HG02588 (cell line): ENCODE results near the gene COMMD4.
A peak's percentile ranks its signal among the peaks of the same experiment; 100 is the strongest.
"Not testable (repeated sequence)": the region's sequence is repeated elsewhere in the genome, so short reads cannot be mapped to it uniquely, and the experiment has no call there.

Experiments
- ATAC-seq: cut with Tn5 transposase; IDR thresholded peaks from one replicate; pipeline ENCODE4 v1.9.1; 2021; ENCODE audit warnings: mild to moderate bottlenecking, moderate library complexity; ENCODE audit not compliant: unreplicated experiment

Gene COMMD4

GRCh38 chr15:75329571-75329970, 6.3 kb upstream of the COMMD4 start:
- ATAC-seq = no peak

GRCh38 chr15:75332093-75332492, 3.8 kb upstream of the COMMD4 start:
- ATAC-seq = not testable (repeated sequence)

DNA sequence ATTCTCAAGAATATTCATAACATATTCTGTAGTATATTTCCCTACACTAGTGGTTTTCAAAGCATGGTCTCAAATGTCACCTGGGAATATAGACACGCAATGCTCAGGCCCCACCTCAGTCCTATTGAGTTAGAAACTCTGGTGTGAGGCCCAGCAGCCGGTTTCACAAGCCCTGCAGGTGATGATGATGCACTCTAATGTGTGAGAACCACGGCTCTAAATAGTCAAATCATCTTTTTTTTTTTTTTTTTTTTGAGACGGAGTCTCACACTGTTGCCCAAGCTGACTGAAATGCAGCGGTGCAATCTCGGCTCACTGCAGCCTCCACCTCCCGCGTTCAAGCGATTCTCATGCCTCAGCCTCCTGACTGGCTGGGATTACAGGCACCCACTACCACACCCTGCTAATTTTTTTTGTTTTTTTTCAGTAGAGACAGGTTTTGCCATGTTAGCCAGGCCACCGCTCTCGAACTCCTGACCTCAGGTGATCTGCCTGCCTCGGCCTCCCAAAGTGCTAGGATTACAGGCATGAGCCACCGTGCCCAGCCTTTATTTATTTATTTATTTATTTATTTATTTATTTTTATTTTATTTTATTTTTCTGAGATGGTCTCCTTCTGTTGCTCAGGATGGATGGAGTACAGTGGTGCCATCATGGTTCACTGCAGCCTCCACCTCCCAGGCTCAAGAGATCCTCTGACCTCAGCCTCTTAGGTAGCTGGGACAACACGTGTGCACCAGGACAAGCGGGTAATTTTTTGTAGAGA, 2.0 kb upstream of the COMMD4 start:
- ATAC-seq = not testable (repeated sequence)

- ATAC-seq = no peak
Measured at GRCh38 chr15:75335313-75335704, 554 bp upstream of the COMMD4 start.

DNA sequence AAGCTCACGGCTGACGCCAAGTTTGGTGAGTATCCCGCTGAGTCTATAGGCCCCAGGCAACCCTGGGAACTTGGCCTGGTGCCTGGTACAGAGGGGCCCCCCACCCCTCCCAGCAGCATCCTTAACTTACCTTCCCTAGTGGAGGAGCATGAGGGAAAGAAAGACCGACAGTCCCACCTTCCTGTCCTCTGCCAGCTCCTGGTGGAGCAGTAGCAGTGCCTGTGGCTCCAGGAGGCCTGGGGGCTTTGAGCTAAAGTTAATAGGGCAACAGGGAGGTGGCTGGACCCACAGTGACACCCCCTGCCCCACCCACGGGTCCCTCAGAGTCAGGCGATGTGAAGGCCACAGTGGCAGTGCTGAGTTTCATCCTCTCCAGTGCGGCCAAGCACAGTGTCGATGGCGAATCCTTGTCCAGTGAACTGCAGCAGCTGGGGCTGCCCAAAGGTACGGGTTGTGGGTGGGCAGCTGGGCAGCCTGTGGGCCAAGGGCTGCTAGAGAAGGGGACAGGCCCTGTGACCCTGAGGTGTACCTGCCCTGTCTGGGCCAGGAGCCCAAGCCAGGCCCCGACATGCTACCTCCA, 2.9 kb downstream of the COMMD4 start:
- ATAC-seq = no peak

GRCh38 chr15:75339531-75340240, 3.8 kb downstream of the COMMD4 start:
- no peak for ATAC-seq

DNA sequence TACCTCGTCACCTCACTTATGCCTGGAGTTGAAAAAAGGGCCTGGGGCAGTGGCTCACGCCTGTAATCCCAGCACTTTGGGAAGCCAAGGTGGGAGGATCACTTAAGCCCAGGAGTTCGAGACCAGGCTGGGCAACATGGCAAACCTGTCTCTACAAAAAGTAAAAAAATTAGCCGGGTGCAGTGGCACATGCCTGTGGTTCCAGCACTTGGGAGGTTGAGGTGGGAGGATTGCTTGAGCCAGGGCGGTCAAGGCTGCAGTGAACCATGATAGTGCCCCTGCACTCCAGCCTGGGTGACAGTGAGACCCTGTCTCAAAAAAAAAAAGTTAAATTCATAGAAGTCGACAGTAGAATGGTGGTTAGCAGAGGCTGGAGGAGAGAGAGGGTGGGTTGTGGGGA, 6.4 kb downstream of the COMMD4 start:
- ATAC-seq = no peak

DNA sequence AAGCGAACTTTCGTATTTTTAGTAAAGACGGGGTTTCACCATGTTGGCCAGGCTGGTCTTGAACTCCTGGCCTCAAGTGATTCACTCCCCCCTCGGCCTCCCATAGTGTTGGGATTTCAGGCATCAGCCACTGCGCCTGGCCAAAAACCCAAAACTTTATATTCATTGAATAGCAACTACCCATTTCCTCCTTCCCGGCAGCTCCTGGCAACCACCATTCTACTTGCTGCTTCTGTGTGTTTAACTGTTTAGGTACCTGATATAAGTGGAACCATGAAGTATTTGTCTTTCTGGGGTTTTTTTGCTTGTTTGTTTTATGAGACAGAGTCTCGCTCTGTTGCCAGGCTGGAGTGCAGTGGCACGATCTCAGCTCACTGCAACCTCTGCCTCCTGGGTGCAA, 8.1 kb downstream of the COMMD4 start:
- ATAC-seq = not testable (repeated sequence)

DNA sequence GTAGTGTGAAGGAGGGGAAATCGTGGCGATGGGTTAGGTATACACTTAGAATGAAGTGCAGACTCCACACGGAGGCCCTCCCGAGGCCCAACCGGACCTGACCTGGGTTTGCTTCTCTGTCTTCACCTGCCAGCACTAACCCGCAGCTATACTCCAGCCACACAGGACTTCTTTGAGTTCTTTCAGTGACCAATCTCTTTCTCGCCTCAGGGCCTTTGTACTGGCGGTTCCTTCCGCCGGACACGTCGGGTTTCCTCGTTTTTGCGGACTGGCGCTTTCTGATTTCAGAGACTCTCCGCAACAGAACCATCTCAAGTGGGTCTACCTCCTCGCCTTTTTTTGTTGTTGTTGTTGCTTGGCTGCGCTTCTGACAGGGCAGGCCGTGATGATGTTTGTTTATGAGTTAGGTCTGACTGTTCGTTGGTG, 10.9 kb downstream of the COMMD4 start, which contains the start of gene NEIL1:
NEIL1 (plus strand) TSS at position 244 of the 426 bp plus-strand sequence. CDS start 1,867 bp downstream, outside the sequence.
- ATAC-seq = no peak

DNA sequence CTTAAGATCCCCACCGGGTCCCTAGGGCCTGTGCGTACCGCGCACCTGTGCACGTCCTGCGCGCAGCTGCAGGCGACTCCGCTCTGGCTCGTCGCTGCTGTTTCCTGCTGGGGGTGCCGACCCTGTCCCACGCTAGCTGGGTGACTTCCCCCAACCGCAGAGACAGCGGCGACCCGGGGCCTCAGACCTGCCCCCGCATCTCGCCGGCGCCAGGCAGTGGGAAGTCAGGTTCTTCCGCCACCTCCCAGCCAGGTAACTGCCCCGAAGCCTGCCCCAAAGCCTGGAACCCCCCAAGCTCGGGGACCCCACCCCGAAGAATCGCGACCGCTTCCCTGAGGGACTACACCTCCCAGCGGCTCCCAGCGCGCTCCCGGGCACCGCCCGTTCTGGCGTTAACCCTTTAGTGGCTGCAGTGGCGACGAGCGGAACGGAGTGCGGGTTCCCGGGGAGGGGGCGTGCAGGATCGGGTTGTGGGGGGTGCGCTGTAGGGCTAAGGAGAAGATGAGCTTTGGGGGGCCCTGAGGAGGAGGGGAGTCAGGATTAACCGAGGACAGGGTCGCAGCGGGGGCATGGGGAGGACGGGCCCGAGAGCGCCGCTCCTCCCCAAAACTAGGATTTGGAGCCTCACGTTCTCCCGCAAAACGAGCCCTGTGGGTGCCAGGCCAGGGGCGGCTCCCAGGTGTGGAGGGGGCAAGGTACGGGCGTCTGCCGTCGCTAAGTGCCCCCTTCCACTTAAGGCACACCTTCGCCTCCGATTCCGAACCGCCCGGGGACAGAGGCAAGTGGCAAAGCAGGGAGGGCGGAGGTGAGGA, 11.6 kb downstream of the COMMD4 start:
- peak; percentile 59 for ATAC-seq

DNA sequence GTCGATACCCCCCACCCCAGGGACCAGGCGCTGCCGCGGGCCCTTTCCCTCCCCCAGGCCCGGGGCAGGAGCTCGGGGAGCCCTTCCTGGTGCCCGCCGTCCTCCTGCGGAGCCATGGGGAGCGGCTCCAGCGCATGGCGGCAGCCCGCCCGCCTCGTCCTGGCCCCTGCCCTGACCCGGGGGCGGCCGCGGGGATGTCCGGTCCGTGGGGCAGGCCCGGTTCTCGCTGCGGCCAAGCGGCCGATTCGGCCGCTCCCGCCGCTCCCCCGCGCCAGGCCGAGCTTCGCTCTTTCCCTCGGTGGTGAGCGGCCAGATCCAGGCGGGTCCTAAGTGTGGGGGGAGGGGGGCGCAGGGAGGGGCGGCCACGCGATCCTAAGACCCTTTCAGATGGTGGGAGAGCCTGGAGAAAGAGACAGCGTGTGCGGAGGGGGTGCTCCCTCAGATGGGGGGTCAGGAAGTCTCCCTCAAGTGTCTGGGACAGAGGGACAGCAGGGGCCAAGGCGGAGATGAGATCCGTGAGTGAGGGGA, 12.2 kb downstream of the COMMD4 start:
- ATAC-seq = no peak

GRCh38 chr15:75348562-75349350, 12.9 kb downstream of the COMMD4 start:
- ATAC-seq = no peak

DNA sequence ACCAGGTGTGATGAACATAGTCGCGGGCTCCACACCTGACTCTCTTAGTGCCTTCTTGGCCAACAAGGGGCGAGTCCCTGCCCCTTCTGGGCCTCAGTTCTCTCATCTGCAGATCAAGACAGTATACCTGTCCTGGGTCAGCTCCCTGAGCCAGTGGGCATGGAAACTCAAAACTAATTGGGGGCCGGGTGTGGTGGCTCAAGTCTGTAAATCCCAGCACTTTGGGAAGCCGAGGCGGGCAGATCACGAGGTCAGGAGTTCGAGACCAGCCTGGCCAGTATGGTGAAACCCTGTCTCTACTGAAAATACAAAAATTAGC, 13.4 kb downstream of the COMMD4 start:
- ATAC-seq = not testable (repeated sequence)

GRCh38 chr15:75349851-75350588, 14.2 kb downstream of the COMMD4 start:
- no peak for ATAC-seq

DNA sequence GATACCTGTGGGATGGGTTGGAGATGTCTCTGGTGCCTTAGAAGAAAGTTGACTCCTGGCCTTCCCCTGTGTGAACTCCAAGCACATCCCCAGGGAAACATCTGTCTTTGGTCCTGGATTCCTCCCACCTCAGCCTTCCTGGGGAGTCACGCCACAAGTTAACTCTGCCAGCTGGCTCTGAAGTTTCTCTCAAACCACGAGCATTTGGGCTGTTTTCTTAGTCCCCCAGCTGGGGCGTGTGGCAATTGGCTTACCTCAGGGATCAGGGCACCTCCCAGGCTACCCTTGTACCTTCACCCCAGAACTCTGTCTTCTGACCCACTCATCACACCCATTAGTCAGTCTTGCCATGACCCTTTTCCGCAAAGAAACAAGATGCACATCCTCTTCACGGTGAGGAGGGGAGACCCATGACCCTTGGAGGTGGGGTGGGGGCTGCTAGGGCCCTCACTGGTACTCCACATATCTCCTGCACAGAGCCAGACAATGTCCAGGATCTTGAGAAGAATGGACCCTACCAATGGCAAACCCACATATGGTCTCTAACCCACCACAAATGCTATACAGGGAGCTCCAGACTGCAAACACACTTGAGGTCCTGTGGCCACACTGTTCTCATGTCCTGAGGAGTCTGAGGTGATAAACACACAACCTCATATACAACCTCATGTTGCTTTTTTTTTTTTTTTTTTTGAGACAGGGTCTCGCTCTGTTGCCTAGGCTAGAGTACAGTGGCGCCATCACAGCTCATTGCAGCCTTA, 14.9 kb downstream of the COMMD4 start:
- ATAC-seq = no peak

GRCh38 chr15:75352186-75353080, 16.6 kb downstream of the COMMD4 start:
- ATAC-seq = no peak

DNA sequence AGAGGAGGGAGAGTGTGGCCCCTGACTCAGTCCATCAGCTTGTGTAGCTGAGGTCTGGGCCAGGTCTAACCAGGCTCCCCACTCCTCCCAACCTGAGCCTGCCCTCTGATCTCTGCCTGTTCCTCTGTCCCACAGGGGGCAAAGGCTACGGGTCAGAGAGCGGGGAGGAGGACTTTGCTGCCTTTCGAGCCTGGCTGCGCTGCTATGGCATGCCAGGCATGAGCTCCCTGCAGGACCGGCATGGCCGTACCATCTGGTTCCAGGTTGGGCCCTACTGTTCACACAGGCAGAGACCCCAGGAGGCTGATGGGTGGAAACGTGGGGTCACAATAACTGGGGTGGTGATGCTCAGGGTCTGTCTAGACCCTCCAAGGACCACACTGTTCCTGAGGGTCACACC, 17.7 kb downstream of the COMMD4 start:
- ATAC-seq = no peak

GRCh38 chr15:75354454-75354853, 18.6 kb downstream of the COMMD4 start:
- ATAC-seq = no peak
